Loucy (cell line): ENCODE results near the gene ZNF513.

Experiments used
- H2AFZ ChIP-seq: fragments of 200-600 bp; sonication (generic); 2 replicates; pipeline ENCODE4 v1.6.0; 2016; ENCODE audit warnings: antibody characterized with exemption, mild to moderate bottlenecking, low read length, moderate library complexity
- H3F3A ChIP-seq: fragments of 200-600 bp; 2 replicates; pipeline ENCODE4 v1.6.0; 2016; ENCODE audit warnings: antibody characterized with exemption, low read depth, mild to moderate bottlenecking
- H3K27me3 ChIP-seq: fragments of 200-600 bp; sonication (generic); 2 replicates; pipeline ENCODE4 v1.6.1; 2014; ENCODE audit warnings: low read length, mild to moderate bottlenecking; ENCODE audit not compliant: insufficient read depth, poor library complexity, severe bottlenecking
- H3K36me3 ChIP-seq: fragments of 200-600 bp; sonication (generic); 2 replicates; pipeline ENCODE4 v1.6.1; 2016; ENCODE audit warnings: low read length; ENCODE audit not compliant: insufficient read depth
- H3K4me1 ChIP-seq: fragments of 200-600 bp; sonication (generic); 2 replicates; pipeline ENCODE4 v1.5.1; 2014; ENCODE audit warnings: low read length, mild to moderate bottlenecking; ENCODE audit not compliant: insufficient read depth, poor library complexity, severe bottlenecking
- H3K4me2 ChIP-seq: fragments of 200-600 bp; sonication (generic); 2 replicates; pipeline ENCODE4 v1.6.0; 2014; ENCODE audit warnings: antibody characterized with exemption, low read length, low read depth, mild to moderate bottlenecking; ENCODE audit not compliant: poor library complexity, severe bottlenecking
- H3K4me3 ChIP-seq: fragments of 200-600 bp; sonication (generic); 2 replicates; pipeline ENCODE4 v1.5.1; 2014; ENCODE audit warnings: low read length, mild to moderate bottlenecking, mixed read lengths; ENCODE audit not compliant: poor library complexity, severe bottlenecking
- H3K79me2 ChIP-seq: fragments of 200-600 bp; sonication (generic); 2 replicates; pipeline ENCODE4 v1.6.1; 2014; ENCODE audit warnings: low read length; ENCODE audit not compliant: insufficient read depth
- H3K9ac ChIP-seq: fragments of 200-600 bp; sonication (generic); 2 replicates; pipeline ENCODE4 v1.6.0; 2014; ENCODE audit warnings: mild to moderate bottlenecking, low read depth, low read length, moderate library complexity; ENCODE audit not compliant: poor library complexity, severe bottlenecking
- H3K9me2 ChIP-seq: fragments of 200-600 bp; sonication (generic); replicated peaks from 2 replicates; pipeline ENCODE4 v1.6.1; 2016; ENCODE audit warnings: low read depth, low read length, mixed read lengths
- H3K9me3 ChIP-seq: fragments of 200-600 bp; sonication (generic); 2 replicates; pipeline ENCODE4 v1.6.1; 2014; ENCODE audit warnings: mild to moderate bottlenecking, antibody characterized with exemption, low read length, low read depth; ENCODE audit not compliant: insufficient read depth
- H4K20me1 ChIP-seq: fragments of 200-600 bp; sonication (generic); 2 replicates; pipeline ENCODE4 v1.6.0; 2014; ENCODE audit warnings: antibody characterized with exemption, low read length, mild to moderate bottlenecking; ENCODE audit not compliant: insufficient read depth, poor library complexity, severe bottlenecking
- CTCF ChIP-seq: fragments of 200-600 bp; sonication (generic); conservative IDR thresholded peaks from 2 replicates; pipeline ENCODE4 v1.5.1; 2014; ENCODE audit warnings: mild to moderate bottlenecking, antibody characterized with exemption, low read length
- EZH2phosphoT487 ChIP-seq: fragments of 200-600 bp; IDR thresholded peaks from 2 replicates; pipeline ENCODE4 v1.6.1; 2018; ENCODE audit warnings: antibody characterized with exemption, mild to moderate bottlenecking, moderate library complexity, borderline replicate concordance

The ZNF513 gene

DNA sequence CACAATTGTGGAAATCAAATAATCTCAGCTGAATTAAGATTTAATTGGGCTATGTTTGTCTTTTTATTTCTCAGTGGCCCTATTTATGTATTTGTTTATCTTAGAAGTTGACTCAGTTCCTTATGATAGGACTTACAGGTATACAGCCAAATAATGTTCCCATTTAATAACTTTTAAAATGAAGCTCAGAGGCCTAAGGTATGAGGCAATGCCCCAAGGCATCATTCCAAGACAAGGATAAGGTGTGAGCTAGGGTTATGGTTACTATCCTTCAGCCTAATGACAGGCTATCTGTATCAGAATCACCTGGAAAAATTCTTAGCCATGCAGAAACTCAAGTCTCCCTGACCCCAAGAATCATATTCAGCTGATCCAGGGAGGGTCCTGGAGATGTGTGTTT lies 40.5 kb upstream of the ZNF513 start:
- H3K4me1 ChIP-seq: no peaks in the 10 kb centered on the region
- H3K9me2 ChIP-seq: no peaks in the 10 kb centered on the region
- TF ChIP-seq CTCF (no peak), EZH2phosphoT487 (no peak)

GRCh38 chr2:27416151-27416550 lies 35.6 kb upstream of the ZNF513 start:
- H3K4me2 ChIP-seq: no peak overlapping the region
- no peaks in the 10 kb centered on the region for H3F3A ChIP-seq
- H3K9me3 ChIP-seq: no peaks in the 10 kb centered on the region
- no peaks in the 10 kb centered on the region for H4K20me1 ChIP-seq
- no peak overlapping the region for H3K9ac ChIP-seq
- H3K79me2 ChIP-seq: no peaks in the 10 kb centered on the region
- H3K9me2 ChIP-seq: no peaks in the 10 kb centered on the region
- H2AFZ ChIP-seq: no peak overlapping the region
- TF ChIP-seq CTCF (no peak), EZH2phosphoT487 (no peak)
- no peaks in the 10 kb centered on the region for H3K36me3 ChIP-seq
- no peaks in the 10 kb centered on the region for H3K4me1 ChIP-seq
- no peak overlapping the region for H3K4me3 ChIP-seq
- H3K27me3 ChIP-seq: no peaks in the 10 kb centered on the region

More for the DNA sequence above, 40.5 kb upstream of the ZNF513 start:
- H3K79me2 ChIP-seq: no peaks in the 10 kb centered on the region
- no peaks in the 10 kb centered on the region for H3K36me3 ChIP-seq
- no peak overlapping the region for H3K4me3 ChIP-seq
- H3K9ac ChIP-seq: no peak overlapping the region
- H3K4me2 ChIP-seq: no peak overlapping the region
- H4K20me1 ChIP-seq: no peaks in the 10 kb centered on the region
- H3K27me3 ChIP-seq: no peaks in the 10 kb centered on the region
- no peak overlapping the region for H2AFZ ChIP-seq
- H3K9me3 ChIP-seq: no peaks in the 10 kb centered on the region
- no peaks in the 10 kb centered on the region for H3F3A ChIP-seq

DNA sequence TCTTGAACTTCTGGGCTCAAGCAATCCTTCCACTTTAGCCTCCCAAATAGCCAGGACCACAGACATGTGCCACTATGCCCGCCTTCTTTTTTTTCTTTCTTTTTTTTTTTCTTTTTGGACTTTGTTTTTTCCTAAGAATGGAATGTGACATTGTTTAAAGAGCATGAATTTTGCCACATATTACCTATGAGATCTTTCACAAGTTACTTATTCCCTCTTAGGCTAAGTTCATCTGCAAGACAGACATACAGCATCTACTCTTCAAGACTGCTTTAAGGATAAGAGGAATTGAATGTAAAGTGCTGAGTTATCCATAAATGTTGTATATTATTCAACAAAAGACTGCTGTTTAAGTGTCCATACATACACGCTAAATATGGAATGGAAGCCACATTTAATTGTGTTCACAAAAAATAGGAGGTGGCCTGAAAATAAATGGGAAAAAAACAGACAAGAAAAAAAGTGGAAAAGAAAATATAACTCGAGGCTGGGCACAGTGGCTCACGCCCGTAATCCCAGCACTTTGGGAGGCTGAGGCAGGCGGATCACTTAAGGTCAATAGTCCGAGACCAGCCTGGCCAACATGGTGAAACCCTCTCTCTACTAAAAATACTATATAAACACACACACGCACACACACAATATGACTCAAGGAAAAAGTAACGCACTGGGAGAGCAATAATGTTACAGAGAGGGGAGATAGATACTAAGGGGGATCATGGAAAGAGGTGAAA lies 32.1 kb upstream of the ZNF513 start:
- Histone ChIP-seq H3K79me2 (peaks cover 18% of the 10 kb centered on the region), H3K27me3 (no peaks in the 10 kb centered on the region), H4K20me1 (peaks cover 17% of the 10 kb centered on the region), H3K4me3 (no peak overlapping the region), H3K4me1 (peaks cover 17% of the 10 kb centered on the region), H2AFZ (peak overlapping the region; percentile 44; the same call in 1 of the 2 replicates), H3K9ac (no peak overlapping the region), H3K9me2 (no peaks in the 10 kb centered on the region), H3K4me2 (no peak overlapping the region), H3F3A (no peaks in the 10 kb centered on the region), H3K36me3 (no peaks in the 10 kb centered on the region), H3K9me3 (no peaks in the 10 kb centered on the region)
- TF ChIP-seq EZH2phosphoT487: no peak
